ENCODE results near the gene CRELD2.

The CRELD2 gene

DNA sequence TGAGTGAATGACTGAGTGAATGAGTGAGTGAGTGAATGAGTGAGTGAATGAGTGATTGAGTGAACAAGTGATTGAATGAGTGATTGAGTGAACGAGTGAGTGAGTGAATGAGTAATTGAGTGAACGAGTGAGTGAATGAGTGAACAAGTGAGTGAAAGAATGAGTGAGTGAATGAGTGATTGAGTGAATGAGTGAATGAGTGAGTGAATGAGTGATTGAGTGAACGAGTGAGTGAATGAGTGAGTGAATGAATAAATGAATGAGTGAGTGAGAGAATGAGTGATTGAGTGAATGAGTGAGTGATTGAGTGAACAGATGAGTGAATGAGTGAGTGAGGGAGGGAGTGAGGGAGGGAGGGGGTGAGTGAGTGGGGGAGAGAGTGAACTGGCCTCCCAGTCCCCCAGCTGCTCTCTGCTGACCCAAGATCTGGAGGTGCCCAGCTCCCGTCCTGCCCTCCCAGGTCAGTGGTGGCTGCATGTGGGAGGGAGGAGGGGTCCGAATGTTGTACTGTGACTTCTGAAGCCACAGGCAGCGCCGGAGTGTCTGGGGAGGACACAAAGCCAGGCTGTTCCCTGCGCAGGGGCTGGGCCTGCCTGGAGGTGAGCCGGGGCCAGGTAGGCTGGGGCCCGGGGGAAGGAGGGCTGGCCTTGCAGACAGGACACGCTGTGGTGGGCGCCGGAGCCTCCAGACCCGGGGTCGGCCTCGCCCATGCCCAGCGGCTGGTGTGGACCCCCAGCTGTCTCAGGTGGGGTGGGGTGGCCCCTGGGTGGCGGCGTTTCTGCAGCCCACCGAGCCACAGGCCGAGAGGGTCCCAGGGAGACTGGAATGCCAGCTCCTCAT is 24.4 kb downstream of the CRELD2 start:
- no peak for DNase-seq
- H3K4me2 ChIP-seq (ENCODE audit: insufficient read depth, low read length): no peak overlapping the region
- no peak overlapping the region for H2AFZ ChIP-seq (ENCODE audit: low read depth, low read length)
- no peak; the same call in 2 of the 3 replicates for ATAC-seq (ENCODE audit: insufficient read depth, low read depth)
- H3K9ac ChIP-seq (ENCODE audit: low read depth, low read length): no peak overlapping the region
- H3K36me3 ChIP-seq (ENCODE audit: insufficient read depth, low read length): no peaks in the 10 kb centered on the region
- peaks cover 6% of the 10 kb centered on the region for H3K9me3 ChIP-seq (ENCODE audit: insufficient read depth, low read length, severe bottlenecking)
- H3K4me3 ChIP-seq (ENCODE audit: low read depth in 1 of 2, low read length in 2 of 2): no peak overlapping the region
- no peaks in the 10 kb centered on the region for H3K4me1 ChIP-seq (ENCODE audit: insufficient read depth, low read length)
- no peak overlapping the region for H3K27ac ChIP-seq (ENCODE audit: low read length)
- H3K27me3 ChIP-seq (ENCODE audit: insufficient read depth, low read length, poor library complexity): no peaks in the 10 kb centered on the region
- H4K20me1 ChIP-seq (ENCODE audit: insufficient read depth, low read length): no peaks in the 10 kb centered on the region; the same call in 1 of the 2 replicates
- H3K79me2 ChIP-seq (ENCODE audit: insufficient read depth, low read length): no peaks in the 10 kb centered on the region
- TF ChIP-seq EZH2 (IDR thresholded peaks at IDR 0.05; ENCODE audit: borderline replicate concordance, low read depth, low read length, severe bottlenecking): no peak
- TF ChIP-seq, protein P1, sequence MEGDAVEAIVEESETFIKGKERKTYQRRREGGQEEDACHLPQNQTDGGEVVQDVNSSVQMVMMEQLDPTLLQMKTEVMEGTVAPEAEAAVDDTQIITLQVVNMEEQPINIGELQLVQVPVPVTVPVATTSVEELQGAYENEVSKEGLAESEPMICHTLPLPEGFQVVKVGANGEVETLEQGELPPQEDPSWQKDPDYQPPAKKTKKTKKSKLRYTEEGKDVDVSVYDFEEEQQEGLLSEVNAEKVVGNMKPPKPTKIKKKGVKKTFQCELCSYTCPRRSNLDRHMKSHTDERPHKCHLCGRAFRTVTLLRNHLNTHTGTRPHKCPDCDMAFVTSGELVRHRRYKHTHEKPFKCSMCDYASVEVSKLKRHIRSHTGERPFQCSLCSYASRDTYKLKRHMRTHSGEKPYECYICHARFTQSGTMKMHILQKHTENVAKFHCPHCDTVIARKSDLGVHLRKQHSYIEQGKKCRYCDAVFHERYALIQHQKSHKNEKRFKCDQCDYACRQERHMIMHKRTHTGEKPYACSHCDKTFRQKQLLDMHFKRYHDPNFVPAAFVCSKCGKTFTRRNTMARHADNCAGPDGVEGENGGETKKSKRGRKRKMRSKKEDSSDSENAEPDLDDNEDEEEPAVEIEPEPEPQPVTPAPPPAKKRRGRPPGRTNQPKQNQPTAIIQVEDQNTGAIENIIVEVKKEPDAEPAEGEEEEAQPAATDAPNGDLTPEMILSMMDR (IDR thresholded peaks at IDR 0.05; ENCODE audit: borderline replicate concordance, extremely low read depth, low read length, poor library complexity, severe bottlenecking): no peak

DNA sequence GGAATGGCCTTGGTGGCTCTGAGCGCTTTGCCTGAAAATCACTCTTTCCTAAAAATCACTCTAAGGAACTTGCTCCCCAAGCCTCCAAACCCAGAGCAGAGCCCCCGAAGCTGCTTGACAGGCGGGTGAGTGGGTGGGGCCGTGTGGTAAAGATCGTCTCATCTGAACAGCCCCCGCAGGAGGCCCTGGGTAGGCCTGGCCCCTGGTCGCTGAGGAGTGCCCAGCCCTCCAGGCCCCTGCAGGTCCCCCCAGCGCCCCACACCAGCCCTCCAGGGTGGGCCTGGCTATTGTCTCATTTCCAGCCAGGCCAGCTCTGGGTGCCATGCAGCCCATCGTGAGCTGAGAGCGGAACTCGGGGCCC is 25.0 kb downstream of the CRELD2 start:
- Histone ChIP-seq H3K4me1 (ENCODE audit: insufficient read depth, low read length) (no peaks in the 10 kb centered on the region), H3K36me3 (ENCODE audit: insufficient read depth, low read length) (no peaks in the 10 kb centered on the region), H3K9me3 (ENCODE audit: insufficient read depth, low read length, severe bottlenecking) (peaks cover 6% of the 10 kb centered on the region), H3K27me3 (ENCODE audit: insufficient read depth, low read length, poor library complexity) (no peaks in the 10 kb centered on the region), H3K4me3 (ENCODE audit: low read depth in 1 of 2, low read length in 2 of 2) (no peak overlapping the region), H3K9ac (ENCODE audit: low read depth, low read length) (no peak overlapping the region), H3K4me2 (ENCODE audit: insufficient read depth, low read length) (no peak overlapping the region), H2AFZ (ENCODE audit: low read depth, low read length) (no peak overlapping the region), H3K79me2 (ENCODE audit: insufficient read depth, low read length) (no peaks in the 10 kb centered on the region), H4K20me1 (ENCODE audit: insufficient read depth, low read length) (no peaks in the 10 kb centered on the region; the same call in 1 of the 2 replicates), H3K27ac (ENCODE audit: low read length) (no peak overlapping the region)
- DNase-seq (no peak), ATAC-seq (ENCODE audit: insufficient read depth, low read depth) (no peak)
- no peak for TF ChIP-seq EZH2 (IDR thresholded peaks at IDR 0.05; ENCODE audit: borderline replicate concordance, low read depth, low read length, severe bottlenecking)
- TF ChIP-seq, protein P1 (IDR thresholded peaks at IDR 0.05; ENCODE audit: borderline replicate concordance, extremely low read depth, low read length, poor library complexity, severe bottlenecking): no peak

DNA sequence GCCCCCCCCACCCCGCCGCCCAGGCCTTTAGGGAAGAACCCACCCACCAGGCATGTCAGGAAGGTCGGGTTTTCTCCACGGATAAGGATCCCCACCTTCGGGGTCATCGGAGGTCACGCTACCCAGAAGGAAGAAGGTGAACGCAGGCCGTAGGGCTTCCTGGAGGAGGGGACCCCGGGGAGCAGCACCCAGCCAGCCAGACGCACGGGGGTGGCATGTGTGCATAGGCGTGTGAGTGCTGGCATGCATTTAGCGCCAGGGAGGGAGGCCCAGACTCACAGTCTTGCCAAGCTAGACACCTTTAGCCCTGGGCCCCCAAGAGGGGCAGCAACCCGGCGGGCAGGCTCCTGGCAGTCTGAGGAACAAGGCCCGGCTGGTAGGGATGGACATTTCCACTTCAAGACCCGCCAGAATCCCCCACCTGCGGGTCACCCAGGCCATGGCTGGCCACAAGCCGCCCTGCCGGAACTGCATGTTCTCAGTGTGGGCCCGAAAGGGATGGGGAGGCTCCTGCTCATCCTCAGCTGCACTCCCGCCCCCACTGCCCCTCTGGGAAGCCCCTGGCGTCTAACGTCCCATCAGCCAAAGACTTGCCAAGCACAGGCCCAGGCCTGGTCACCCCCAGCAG is 25.5 kb downstream of the CRELD2 start:
- Histone ChIP-seq H3K4me2 (ENCODE audit: insufficient read depth, low read length) (no peak overlapping the region), H3K4me1 (ENCODE audit: insufficient read depth, low read length) (no peaks in the 10 kb centered on the region), H3K4me3 (ENCODE audit: low read depth in 1 of 2, low read length in 2 of 2) (no peak overlapping the region), H3K36me3 (ENCODE audit: insufficient read depth, low read length) (no peaks in the 10 kb centered on the region), H3K27me3 (ENCODE audit: insufficient read depth, low read length, poor library complexity) (no peaks in the 10 kb centered on the region), H3K9me3 (ENCODE audit: insufficient read depth, low read length, severe bottlenecking) (peaks cover 6% of the 10 kb centered on the region), H3K79me2 (ENCODE audit: insufficient read depth, low read length) (no peaks in the 10 kb centered on the region), H2AFZ (ENCODE audit: low read depth, low read length) (no peak overlapping the region), H3K27ac (ENCODE audit: low read length) (no peak overlapping the region), H4K20me1 (ENCODE audit: insufficient read depth, low read length) (no peaks in the 10 kb centered on the region; the same call in 1 of the 2 replicates), H3K9ac (ENCODE audit: low read depth, low read length) (no peak overlapping the region)
- DNase-seq (no peak), ATAC-seq (ENCODE audit: insufficient read depth, low read depth) (no peak)
- no peak for TF ChIP-seq EZH2 (IDR thresholded peaks at IDR 0.05; ENCODE audit: borderline replicate concordance, low read depth, low read length, severe bottlenecking)
- TF ChIP-seq, protein P1 (IDR thresholded peaks at IDR 0.05; ENCODE audit: borderline replicate concordance, extremely low read depth, low read length, poor library complexity, severe bottlenecking): no peak
